GM12872 (cell line): Measurements from ENCODE around the gene B4GALT1.

Experiments used
- TF ChIP-seq, protein P1 (sequence below): IDR thresholded peaks from 3 replicates; pipeline ENCODE4 v1.5.1; 2011; ENCODE audit warnings: low read depth, mild to moderate bottlenecking, low read length, moderate library complexity; ENCODE audit not compliant: insufficient read depth

Gene B4GALT1

DNA sequence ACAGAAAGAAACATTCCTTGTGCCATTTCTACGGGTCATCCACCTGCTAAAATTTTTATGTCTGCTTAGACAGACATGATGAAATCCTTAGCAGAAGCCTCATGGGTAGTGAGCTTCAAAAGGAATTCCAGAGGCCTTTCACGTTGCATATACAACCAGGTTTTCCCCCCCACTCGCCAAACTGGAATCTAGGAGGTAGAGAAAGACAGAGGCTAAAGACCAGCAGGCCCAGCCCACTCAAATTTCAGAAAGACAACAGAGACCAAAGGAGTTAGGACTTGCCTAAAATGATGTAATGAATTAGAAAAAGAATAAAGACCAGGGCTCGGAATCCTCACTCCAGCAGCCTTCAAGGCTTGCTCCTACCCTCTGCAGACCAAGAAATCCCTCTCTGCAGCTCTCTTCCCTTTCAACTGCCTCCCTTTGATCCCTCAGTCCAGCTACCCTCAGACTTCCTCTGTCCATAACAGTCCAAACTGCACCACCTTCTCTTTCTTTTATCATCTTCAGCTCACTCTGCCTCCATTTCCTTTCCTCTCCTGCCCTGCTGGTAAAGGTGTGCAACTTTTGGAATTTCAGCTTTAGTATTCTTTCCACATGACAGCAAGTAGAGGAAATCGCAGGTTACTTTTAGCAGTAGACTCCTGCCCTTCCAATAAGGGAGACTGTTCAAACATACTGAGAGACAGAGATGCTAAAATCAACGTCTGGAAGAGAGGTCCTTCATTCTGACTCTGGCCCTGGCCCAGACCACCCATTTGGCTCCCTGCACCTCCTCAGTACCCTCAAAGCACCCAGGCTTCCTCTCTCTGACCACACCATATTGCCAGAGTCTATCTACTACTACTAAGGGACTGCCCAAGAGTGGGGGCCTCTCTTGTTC lies 8.9 kb downstream of the B4GALT1 start:
- TF ChIP-seq, protein P1, sequence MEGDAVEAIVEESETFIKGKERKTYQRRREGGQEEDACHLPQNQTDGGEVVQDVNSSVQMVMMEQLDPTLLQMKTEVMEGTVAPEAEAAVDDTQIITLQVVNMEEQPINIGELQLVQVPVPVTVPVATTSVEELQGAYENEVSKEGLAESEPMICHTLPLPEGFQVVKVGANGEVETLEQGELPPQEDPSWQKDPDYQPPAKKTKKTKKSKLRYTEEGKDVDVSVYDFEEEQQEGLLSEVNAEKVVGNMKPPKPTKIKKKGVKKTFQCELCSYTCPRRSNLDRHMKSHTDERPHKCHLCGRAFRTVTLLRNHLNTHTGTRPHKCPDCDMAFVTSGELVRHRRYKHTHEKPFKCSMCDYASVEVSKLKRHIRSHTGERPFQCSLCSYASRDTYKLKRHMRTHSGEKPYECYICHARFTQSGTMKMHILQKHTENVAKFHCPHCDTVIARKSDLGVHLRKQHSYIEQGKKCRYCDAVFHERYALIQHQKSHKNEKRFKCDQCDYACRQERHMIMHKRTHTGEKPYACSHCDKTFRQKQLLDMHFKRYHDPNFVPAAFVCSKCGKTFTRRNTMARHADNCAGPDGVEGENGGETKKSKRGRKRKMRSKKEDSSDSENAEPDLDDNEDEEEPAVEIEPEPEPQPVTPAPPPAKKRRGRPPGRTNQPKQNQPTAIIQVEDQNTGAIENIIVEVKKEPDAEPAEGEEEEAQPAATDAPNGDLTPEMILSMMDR: no peak

DNA sequence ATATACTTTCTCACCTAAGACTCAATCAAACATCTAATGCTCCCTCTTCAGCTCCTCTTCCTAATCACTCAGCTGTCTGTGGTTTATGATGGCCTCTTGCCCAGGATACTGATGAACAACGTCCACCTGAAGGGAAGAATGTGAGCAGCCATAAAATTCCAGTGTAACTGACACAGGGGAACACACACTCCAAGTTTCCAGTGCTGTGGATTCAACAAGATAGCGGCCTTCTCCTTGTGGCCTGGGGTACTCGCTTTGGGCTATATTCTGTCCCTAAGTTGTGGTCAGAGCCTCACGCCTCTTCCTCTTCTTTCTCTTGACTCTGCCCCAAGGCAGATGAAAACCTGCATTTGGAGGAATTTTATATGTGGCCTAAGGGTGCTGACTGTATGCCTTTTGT lies 11.7 kb downstream of the B4GALT1 start:
- TF ChIP-seq, protein P1: no peak

DNA sequence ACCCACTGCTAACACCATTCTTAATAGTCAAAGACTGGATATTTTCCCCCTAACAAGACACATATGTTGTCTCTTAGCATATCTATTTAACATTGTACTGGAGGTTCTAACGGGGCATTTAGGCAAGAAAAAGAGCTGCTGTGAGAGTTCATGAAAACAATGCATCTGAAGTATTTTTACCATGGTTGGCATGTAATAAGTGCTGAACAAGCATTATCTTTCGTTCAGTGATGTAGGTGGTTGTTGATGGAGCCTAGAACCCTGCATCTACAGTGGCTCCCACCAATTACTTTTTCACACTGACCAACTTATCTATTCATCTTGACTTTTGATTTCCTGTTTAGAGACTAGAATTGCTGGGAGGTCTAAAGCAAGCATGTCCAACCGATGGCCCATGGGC lies 12.8 kb downstream of the B4GALT1 start:
- TF ChIP-seq, protein P1: no peak

DNA sequence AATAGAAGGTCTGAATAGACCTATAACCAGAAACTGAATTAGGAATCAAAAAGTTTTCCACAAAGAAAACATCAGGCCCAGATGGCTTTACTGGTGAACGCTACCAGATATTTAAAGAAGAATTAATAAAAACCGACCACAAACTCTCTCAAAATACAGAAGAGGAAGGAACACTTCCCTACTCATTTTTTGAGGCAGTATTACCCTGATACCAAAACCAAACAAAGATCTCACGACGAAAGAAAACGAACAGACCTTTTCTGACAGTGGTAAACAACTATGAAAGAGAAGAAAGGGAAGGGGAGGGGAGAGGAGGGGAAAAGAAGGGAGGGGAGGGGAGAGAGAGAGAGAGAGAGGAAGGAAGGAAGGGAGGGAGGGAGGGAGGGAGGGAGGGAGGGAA lies 13.5 kb downstream of the B4GALT1 start:
- TF ChIP-seq, protein P1: no peak

DNA sequence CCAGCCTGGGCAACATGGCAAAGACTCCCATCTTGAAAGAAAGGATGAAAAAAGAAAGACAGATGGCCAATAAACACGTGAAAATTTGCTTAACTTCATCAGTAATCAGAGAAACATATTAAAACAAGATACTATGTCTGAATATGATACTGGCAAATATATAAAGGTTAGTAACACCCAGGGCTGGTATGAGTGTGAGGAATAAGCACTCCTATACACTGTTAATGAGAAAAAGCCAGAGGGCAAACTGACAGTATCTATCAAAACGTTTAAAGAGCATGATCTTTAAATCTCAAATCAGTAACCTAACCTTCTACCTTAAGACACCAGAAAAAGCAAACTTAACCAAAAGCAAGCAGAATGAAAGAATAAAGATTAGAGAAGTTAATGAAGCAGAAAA lies 14.1 kb downstream of the B4GALT1 start:
- TF ChIP-seq, protein P1: no peak

DNA sequence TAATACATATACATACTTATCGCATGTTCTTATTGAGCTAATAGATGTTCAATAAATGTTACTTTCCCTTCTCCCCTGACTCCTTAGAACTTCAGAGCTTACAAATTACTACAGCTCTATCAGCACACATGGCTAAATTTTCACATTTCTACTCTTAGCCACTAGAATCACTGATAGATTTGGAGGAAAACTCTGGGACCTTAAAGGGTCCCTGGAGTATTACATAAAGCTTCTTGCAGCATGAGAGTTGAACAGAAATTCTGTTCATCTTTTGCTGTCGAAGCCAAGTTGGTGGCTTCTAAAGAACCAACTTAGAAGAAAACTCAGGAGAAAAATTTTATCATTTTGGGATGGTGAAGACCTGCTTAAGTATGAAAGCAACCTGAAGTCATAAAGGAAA lies 15.5 kb downstream of the B4GALT1 start:
- TF ChIP-seq, protein P1: no peak

DNA sequence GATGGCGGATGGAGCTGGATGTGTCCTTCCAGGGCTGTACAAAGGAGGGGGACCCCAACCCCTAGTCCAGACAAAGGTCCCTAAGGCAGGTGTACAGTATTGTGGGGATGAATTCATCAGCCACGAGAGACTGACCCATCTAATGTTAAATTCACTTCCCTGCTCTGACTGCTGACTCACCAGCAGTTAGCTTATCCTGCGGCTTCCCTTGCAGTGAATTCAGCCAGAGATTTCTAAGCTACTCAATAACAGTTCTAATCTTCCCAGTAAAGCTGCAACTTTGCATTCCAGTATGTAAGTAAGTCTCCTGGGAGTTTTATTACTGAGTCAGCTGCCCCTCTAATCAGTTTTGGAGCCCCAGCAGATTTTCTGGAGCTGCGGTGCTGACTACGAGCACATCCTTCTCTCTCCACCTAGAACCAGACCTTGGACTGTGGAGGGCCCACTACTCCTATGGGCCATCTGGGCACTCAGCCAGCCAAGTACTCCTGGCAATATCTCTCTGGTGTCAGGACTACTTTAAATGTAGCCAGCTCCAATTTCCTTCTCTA lies 16.1 kb downstream of the B4GALT1 start:
- TF ChIP-seq, protein P1: no peak
